Left forelimb (tissue), 1 donor: ENCODE data around the gene PRR23E.

Experiments
- DNase-seq: peaks from one replicate; pipeline ENCODE4 v3.0.0-alpha.2; 2018; ENCODE audit warnings: low spot score

PRR23E gene

DNA sequence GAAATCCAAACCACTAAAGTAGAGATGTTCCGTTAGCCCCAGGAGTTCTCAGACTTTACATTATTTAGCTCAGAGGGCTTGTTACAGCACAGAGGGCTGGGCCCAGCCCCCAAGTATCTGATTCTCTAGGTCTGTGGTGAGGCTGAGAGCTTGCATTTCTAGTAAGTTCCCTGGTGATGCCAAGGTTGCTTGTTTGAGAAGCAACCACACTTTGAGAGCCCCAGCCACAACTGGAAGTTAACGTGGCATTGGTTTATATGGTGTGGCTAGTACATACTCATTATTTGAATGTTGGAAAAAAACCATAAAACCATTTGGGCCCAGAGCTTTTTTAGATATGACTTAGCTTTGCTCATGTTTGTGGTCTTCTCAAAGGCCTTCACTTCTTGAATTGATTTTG, 35.9 kb downstream of the PRR23E start:
- no peak for DNase-seq

DNA sequence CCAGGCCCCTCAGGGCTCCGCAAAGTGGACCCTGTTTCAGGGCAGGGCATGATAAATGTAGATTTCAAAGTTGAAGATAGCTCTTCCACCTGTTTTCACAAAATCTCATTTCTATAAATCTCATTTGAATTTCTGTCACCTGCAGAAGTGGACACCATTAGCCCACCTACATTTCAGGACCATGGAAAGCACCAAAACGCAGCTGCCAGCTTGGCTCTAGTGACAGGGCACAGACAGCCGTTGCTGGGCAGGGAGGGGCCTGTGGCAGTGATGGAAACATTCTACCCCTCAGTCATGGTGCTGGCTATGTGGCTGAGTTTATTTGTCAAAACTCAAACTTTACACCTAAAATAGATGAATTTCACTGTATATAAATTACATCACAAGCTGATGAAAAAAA, 40.4 kb downstream of the PRR23E start:
- no peak for DNase-seq

DNA sequence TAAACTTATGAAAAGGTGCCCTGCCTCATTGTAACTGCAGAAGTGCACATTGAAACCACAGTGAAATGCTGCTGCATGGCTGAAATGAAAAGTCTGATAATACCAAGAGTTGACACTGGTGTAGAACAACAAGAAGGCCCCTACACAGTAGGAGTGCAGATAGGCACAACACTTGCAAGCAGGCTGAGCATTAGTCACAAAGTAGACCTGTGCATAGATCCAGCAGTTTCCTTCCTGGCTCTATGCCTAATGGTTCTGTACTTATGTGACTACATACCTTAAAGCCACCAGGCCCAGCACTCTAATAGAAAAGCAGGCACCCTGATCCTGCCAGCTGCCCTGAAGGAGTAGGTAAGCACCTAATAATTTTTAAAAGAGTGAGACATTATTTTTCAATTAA, 41.8 kb downstream of the PRR23E start:
- DNase-seq, result no peak

DNA sequence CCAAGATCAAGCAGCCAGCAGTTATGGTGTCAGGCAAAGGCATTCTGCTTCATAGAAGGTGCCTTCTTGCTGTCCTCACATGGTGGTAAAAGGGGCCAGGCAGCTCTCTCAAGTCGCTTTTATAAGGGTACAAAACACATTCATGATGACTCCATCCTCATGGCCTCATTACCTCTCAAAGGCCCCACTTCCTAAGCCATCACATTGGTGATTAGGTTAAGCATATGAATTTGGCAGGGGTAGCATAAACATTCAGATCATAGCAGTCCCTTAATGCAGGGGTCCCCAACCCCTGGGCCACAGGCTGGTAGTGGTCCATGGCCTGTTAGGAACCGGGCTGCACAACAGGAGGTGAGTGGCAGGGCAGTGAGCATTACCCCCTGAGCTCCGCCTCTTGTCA, 42.8 kb downstream of the PRR23E start:
- no peak for DNase-seq

DNA sequence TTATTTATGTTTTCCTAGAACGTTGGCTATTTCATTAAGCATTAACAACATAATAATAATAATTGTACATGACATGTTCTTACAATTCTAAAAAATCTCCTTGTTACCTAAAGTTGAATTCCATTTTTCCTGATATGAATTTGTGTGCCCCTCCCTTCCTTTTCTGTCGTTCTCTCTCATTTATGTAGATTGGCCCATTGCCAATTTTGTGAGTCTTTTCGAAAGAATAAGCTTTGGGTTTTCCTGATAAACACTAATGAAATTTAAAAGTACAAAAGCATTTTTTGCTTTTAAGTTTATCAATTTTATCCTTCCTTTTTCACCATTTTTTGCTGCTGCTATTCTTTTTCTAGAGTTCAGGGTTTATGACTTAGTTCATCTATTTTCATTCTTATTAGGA, 44.9 kb downstream of the PRR23E start:
- no peak for DNase-seq

DNA sequence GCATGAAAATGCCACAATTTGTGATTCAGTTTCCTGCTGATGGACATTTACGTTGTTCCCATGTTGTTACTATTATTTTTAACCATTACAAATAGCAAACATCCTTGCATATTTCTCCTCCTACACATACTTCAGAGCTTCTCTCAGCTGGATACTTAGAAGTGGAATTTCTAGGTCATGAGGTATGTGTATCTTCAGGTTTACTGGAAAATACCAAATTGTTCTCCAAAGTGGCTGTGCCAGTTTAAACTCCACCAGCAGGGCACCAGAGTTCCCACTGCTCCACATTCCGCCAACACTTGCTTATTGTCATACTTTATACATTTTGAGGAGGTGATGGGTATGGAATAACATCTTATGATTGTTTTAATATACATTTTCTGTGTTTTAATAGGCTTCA, 45.7 kb downstream of the PRR23E start:
- DNase-seq, result no peak

DNA sequence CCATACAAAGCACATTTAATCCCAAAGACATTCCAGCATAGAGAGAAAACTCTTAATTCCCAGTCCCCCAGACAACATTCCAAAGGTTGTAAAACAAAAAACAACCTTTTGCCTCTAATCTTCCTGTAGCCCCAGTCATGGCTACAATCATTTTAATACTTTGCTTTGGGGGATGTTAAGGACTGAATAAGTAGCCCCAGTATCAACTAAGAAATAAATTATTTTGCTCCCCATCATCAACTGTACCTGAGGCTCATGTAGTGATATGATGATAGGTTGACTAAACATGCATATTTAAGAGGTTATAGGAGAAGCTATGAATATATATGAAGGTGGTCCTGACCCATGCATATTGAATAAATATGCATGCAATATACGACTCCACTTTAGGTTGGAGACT, 54.4 kb downstream of the PRR23E start:
- DNase-seq, result no peak
